Measurements from ENCODE around the gene PKHD1.

GRCh38 chr6:51855310-51856082, 231.9 kb downstream of the PKHD1 start:
- TF ChIP-seq GLIS3 (CRISPR knock-in tag; IDR thresholded peaks at IDR 0.05) = no peak
- TF ChIP-seq CREB5 (CRISPR knock-in tag; IDR thresholded peaks at IDR 0.05; ENCODE audit: low read depth) = no peak
- no peak for TF ChIP-seq ISL1 (CRISPR knock-in tag; IDR thresholded peaks at IDR 0.05)
- no peak for TF ChIP-seq ZC3H10 (CRISPR knock-in tag; IDR thresholded peaks at IDR 0.05)
- no peak for TF ChIP-seq CSDC2 (CRISPR knock-in tag; IDR thresholded peaks at IDR 0.05)
- TF ChIP-seq ZFP30 (CRISPR knock-in tag; IDR thresholded peaks at IDR 0.05) = no peak
